Activated CD4-positive, alpha-beta T cell treated with anti-CD3 and anti-CD28 coated beads, Interleukin-2, amount 50 U/mL, for 4 hours (primary cell): Measurements from ENCODE around the gene PINK1.
A peak's percentile ranks its signal among the peaks of the same experiment; 100 is the strongest.

ENCODE experiments used
- DNase-seq, 2 experiments: peaks; one replicate each; pipeline ENCODE4 v3.0.0-alpha.2; 2020

Gene PINK1

DNA sequence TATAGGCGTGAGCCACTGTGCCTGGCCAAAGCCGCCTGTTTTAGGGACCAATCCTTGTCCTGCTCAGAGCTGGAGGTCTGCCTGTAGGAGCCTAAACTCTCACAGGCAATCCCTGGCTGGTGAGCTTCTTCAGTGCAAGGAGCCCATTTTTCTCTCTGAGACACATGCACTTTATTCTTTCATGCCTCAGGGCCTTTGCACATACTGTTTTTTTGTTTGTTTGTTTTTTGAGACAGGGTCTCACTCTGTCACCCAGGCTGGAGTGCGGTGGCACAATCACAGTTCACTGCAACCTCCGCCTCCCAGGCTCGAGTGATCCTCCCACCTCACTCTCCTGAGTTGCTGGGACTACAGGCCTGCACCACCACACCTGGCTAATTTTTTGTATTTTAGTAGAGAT is 21.6 kb upstream of the PINK1 start:
- no peak for DNase-seq

DNA sequence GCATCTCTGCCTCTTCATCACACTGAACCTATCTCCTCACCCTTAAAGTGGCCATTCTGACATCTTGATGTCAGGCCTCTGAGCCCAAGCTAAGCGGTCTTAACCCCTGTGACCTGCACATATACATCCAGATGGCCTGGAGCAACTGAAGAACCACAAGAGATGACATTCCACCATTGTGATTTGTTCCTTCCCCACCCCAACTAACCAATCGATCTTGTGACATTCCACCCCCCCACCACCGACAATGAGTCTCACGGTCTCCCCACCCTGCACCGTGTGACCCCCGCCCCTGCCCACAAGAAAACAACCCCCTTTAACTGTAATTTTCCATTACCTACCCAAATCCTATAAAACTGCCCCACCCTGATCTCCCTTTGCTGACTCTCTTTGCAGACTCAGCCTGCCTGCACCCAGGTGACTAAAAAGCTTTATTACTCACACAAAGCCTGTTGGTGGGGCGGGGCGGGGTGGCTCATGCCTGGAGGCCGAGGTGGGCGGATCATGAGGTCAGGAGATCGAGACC is 21.0 kb upstream of the PINK1 start:
- no peak for DNase-seq

DNA sequence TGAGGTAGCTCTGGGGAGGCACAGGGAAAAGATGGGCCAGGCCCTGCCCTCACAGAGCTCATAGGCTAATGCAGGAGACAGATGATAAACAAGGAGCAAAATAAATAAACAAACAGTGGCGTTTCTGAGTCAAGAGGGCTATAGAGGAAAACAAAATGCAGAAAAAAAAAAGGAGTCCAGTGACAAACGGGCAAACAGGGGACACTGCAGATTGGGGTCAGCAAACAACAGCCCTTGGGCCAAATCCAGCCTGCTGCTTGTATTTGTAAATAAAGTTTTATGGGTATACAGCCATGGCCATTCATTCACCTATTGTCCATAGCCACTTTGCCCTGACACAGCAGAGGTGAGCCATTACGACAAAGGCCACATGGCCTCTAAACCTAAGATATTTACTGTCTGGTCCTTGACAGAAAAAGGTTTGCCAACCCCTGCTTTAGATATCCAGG is 19.1 kb upstream of the PINK1 start:
- DNase-seq, result no peak

DNA sequence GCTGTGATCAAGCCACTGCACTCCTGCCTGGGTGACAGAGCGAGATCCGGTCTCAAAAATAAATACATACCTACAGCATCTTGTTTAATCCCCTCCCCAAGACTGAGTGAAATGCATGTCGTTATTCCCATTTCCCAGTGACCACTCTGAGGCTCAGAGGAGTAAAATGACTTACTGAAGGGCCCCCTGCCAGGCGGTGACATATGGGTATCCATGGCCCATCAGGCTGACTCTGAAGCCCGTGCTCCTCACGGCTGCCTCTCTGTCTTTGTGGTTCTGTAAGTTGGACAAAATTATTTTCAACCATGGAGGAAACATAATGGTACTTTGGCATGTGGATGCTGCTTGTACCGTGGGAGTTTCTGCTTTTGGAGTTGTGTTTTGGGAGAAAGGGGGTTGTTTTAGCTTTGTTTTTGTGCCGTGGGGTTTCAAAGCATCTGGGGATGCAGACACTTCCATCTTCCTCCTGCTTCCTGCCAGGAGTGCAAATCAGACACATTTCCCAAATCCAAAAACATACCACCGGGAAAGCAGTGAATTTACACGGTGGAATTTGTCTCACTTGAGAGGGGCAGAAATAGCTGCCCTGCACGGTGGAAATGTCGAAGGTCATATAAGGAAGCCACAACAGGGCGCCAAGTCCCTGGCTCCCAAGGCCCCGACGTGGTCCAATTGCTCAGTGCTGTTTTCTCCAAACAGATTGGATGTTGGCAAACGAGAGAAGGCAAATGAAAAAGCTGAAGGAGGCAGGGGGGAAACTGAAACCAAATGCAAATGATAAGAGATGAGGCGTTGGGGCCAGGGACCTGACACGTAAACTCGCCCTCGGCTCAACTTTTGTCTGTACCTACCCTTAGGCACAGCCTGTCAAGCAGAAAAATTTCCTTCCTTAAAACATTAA is 17.1 kb upstream of the PINK1 start:
- no peak for DNase-seq

DNA sequence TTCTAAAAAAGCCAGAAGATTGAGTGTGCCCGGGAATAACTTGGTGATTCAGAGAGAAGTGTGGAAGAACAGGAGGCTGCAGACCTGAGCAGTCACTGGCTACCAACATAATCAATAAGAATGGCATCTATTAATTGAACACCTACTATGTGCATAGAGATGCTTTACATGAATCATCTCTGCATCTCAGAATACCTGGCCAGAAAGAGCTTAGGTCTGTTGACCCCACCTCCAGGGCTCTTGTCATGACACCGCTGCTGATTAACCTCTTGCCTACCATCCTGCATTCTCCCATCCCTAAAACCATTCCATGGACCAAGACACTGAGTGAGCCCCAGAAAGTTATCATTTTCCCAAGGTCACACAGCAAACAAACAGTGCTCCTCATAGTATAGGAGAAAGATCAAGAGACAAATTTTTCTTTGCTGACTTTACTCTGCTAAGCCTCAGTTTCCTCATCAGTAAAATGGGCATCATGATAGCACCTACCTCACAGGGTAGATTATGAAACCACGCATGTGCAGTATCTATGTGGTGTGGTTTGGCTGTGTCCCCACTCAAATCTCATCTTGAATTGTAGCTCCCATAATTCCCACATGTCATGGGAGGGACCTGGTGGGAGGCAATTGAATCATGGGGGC is 16.3 kb upstream of the PINK1 start:
- DNase-seq, result no peak

DNA sequence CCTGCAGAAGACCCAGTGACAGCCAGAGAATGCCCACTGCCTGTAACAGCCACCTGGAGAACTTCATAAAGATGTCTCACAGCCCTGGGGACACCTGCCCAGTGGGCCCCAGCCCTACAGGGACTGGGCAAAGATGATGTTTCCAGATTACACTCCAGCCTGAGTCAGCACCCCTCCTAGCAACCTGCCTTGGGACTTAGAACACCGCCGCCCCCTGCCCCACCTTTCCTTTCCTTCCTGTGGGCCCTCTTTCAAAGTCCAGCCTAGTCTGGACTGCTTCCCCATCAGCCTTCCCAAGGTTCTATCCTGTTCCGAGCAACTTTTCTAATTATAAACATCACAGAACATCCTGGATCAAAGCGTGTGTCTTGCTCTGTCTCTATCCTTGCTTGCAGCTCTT is 14.7 kb upstream of the PINK1 start:
- DNase-seq, result no peak

DNA sequence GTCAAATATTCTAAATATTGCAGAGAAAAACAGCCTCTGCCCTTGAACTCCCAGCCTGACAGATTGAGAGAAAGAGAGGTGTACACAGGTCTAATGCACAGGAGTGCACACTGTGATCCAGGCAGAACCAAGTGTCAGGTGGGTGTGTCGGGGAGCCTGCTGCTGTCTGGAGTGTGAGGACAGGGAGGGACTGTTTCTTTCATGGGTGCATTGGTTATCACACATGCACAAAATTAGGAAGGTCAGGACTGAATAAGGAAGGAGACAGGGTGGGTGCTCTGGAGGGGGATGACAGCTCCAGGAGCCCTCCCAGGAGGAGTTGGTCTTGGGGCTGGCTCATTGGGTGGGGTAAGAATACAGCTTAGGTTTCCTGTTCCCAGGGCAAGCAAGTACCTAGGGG is 13.3 kb upstream of the PINK1 start:
- DNase-seq, result no peak

DNA sequence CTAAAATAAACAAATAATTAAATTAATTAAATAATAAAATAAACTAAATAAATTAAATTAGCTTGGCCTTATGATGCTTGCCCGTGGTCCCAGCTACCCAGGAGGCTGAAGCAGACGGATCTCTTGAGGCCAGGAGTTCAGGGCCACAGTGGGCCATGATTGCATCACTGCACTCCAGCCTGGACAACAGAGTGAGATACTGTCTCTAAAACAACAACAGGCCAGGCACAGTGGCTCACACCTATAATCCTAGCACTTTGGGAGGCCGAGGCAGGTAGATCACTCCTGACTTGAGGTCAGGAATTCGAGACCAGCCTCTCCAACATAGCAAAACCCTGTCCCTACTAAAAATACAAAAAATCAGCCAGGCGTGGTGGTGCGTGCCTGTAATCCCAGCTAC is 12.2 kb upstream of the PINK1 start:
- DNase-seq, result no peak

DNA sequence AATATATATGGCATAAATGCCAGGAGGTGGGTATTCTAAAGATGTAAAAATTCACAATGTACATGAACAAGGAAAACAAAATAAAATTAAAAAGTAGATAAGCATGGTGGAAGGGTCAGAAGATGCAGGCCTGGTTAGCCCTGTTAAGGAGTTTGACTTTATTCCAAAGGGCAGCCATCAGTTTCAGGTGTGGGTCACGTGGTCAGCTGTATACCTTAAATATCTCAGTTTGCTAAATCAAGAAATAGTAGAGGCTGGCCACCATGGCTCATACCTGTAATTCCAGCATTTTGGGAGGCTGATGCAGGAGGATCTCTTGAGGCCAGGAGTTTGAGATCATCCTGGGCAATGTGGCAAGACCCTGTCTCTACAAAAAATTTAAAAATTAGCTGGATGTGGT is 8.5 kb upstream of the PINK1 start:
- no peak for DNase-seq

DNA sequence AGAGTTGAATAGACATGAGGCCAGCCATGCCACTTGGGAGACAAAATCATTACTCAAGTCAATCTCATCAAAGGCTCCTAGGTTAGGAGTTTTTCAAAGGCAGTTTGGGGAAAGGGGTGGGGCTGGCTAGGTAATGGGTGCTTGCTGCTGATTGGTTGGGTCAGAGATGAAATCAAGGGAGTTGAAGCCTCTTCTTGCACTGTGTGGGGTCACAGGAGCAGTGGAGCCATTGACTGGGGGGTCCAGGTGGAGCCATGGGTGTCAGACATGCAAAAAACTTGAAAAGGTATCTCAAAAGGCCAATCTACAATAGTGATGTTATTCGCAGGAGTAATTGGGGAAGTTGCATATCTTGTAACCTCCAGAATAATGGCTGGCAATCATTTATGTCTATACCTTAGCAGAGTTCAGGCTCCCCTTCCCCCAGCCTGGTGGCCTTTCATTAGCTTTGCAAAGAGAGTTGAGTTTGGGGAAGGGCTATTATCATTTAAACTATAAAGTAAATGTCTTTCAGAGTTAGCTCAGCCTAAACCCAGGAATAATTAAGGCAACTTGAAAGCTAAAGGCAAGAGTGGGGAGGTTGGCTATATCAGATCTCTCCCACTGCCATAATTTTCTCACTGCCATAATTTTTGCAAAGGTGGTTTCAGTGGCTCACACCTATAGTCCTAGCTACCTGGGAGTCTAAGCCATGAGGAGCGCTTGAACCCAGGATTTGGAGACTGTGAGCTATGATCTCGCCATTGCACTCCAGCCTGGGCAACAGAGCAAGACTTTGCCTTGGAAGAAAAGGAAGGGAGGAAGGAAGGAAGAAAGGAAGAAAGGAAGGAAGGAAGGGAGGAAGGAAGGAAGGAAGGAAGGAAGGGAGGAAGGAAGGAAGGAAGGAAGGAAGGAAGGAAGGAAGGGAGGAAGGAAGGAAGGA is 7.8 kb upstream of the PINK1 start:
- no peak for DNase-seq

DNA sequence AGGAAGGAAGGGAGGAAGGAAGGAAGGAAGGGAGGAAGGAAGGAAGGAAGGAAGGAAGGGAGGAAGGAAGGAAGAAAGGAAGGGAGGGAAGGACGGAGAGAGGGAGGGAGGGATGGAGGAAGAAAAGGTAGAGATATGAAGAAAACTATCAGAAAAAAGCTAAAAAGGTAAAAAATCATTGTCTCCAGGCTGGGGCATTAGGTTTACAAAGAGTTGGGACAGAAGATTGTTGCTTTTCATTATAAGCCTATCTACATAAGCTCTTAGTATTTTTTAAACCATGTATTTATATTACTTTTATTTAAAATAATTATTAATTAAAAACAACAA is 7.2 kb upstream of the PINK1 start:
- DNase-seq, result no peak

DNA sequence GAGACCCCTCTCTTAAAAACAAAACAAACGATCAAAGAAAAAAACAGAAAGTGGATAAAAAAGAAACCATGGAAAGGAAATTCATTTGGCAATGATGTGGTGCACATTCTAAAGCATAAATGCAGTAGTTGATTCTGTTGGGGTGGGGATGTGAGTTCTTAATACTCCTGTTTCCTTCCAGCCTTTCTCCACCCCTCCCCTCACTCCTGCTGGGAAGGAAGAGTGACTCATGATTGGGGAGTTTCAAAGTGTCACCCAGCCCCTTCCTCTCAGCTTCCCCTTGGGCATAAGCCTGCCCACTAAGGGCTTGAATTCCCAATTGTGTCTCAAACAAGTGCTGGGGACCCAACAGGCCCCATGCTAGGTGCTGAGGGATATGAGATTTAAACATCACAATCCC is 6.7 kb upstream of the PINK1 start:
- no peak for DNase-seq

DNA sequence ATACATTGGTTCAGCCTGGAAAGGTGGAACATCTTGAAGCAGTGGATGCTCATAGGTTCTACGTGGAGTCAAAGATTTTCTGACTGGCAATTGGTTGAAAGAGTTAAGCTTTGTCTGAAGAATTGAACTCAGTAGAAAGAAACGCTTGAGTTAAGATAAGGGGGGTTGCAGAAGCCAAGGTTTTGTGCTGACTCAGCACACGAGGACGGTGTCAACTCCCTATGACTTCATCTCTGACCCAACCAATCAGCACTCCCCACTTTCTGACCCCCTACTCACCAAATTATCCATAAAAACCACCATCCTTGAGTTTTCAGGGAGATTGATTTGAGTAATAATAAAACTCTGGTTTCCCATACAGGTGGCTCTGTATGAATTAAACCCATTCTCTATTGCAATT is 2.5 kb upstream of the PINK1 start:
- no peak for DNase-seq

DNA sequence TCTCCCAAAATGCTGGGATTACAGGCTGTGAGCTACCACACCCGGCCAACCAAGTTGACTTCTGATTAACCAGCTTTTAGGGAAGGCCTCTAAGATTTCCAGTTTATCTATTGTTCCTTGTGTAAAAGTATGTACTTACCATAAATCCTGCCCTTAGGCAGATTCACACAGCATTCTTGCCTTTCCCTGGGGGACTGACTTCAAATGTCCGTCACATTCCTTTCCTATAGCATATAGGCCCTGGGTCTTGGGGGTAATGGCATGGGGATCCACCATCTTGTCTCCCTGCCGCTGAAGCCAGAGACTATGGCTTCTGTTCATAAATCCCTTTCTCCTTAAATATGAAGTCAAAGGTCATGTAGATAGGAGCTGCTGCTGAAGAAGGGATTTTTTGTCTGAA is 872 bp upstream of the PINK1 start:
- DNase-seq, result no peak

DNA sequence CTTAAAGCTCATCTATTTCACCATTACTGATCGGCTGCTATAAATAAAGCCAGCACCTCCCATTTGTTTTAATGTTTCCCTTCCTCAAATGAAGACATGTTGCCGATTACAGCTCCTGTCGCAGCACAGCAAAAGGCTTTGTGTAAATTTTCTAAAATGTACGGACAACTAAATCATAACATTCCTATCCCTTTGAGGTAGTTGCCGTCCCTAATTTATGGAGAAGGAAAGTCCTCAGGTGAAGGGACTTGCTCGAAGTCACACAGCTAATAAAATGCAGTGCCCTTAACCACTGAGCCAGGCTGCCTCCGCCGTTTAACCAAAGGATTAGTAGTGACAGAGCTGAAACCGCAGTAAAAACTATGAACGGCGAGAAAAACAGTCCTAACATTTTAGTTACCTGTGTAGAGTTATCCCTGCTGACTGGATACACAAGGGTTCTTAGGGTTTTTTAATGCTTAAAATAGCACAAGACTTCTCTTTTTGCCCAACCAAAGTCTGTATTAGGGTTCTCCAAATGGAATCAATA is 871 bp downstream of the PINK1 start:
- DNase-seq, result no peak

DNA sequence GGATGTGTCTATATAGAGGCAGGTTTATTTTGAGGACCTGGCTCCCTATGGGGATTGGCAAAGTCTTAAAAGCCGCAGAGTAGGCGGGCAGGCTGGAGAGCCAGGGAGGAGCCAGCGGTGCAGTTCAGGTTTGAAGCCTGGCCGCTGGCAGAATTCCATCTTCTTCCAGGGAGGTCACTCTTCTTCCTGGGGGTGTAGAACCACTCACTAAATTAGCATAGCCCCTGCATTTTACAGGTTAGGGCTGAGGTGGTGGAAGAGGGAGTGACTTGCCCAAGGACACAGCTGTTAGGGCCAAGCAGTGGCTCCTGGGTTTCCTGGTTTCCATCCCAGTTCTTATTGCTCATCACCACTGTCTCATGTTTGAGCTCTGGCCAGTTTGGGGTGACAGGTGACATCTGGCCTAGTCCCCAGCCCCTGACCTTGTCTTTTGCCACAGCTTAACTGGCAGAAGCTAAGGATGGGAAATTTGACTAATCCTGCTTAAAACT is 1.4 kb downstream of the PINK1 start:
- DNase-seq, result peak in 1 of 2 experiments; percentile 15

DNA sequence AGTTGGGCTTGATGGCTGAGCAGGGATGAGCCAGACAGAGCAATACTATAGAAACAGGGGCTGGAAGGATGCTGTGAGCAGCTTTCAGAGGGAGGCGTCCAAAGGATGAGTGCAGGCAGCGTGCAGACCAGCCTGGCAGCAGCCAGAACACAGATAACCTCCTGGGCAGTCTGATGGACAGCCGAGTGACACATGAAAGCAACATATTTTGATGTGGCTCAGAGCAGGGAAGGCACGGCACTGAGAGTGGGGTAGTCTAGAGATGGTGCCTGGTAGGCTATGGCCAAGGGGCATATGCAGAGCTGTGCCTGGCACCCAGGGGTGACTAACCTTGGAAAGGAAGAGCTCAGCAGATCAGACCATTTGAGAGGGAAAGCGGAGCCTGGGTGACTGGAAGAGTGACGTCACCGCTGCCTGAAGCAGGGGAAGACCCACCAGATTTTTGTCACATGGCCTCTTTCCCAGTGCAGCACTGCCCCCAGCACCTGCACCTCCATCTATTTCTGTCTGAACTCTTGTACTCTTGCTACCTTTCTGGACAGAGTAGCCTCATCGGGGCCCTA is 3.6 kb downstream of the PINK1 start:
- no peak for DNase-seq

DNA sequence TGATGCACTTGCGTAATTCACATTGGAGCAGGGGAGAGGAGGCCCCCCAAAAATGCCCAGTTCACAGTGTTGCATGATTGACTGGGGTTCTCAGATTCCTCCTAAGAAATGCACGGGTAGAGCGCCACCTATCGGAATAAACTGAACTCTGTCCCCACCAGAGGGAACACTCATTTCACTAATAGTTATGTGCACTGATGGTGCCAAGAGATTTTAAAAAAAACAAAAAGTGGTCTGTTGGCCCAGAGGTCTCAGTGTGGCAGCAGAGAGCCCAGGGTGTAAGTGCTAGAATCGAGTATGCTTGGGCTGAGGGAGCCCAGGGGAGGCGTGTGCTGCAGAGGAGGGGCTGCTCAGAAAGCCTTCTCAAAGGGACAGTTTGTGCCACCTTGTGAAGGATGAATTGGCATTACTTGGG is 6.9 kb downstream of the PINK1 start:
- peak; percentile 47 to 50 for DNase-seq

DNA sequence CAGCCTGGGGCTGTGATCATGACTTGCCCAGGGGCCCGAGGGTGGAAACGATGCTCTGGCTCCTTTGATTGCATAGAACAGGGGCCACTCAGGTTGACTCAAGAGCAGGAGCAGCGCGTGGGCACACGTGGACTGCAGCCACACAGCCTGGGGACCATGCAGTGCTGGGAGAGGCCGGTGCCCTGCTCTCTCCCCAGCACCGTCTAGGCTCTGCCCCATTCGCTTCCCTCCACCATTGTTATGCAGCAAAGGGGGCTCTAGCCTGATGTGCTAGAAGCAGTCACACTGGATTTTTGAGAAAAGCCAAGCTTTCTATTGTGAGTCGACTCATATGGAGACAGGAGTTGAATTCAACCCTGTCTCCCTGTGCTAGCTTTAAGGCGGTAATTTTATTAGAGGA is 8.7 kb downstream of the PINK1 start:
- no peak for DNase-seq

DNA sequence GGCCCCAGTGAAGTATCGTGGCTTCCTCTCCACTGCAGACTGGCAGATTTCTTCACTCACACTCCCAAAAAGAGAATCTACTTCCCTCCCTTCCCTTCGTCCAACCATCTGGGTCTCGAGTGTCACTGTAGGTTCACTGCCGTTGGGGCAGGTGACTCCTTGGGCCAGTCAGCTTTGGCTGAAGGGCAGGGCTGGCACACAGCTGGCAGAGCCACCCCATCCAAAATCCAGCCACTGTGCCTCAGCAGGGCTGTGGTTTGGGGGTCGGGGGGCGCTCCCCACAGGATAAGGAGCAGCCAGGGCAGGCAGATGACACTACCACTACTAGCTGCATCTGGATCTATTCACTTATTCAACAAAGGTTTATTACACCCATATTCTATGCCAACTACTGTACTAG is 9.8 kb downstream of the PINK1 start:
- DNase-seq, result no peak

DNA sequence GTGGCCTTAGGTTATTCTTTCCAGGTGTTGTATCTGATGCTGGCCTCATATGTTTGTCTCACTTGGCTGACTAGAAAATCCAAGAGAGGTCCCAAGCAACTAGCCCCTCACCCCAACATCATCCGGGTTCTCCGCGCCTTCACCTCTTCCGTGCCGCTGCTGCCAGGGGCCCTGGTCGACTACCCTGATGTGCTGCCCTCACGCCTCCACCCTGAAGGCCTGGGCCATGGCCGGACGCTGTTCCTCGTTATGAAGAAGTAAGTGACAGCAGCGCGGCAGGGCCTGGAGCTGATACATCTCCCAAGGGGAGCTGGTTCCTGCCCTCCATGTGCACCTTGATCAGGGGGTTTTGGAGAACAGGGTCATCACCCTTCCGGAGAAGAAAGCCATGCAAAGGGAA is 11.2 kb downstream of the PINK1 start:
- no peak for DNase-seq

DNA sequence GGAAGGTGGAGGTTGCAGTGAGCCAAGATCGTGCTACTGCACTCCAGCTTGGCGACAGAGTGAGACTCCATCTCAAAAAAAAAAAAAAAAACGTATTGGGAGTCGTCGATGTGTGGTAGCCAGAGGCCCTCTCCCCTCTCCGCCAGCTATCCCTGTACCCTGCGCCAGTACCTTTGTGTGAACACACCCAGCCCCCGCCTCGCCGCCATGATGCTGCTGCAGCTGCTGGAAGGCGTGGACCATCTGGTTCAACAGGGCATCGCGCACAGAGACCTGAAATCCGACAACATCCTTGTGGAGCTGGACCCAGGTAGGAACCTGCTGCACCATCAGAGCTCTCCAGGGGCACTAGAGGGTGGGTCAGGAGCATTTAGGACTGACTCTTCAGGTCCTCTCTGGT is 12.2 kb downstream of the PINK1 start:
- DNase-seq, result no peak

DNA sequence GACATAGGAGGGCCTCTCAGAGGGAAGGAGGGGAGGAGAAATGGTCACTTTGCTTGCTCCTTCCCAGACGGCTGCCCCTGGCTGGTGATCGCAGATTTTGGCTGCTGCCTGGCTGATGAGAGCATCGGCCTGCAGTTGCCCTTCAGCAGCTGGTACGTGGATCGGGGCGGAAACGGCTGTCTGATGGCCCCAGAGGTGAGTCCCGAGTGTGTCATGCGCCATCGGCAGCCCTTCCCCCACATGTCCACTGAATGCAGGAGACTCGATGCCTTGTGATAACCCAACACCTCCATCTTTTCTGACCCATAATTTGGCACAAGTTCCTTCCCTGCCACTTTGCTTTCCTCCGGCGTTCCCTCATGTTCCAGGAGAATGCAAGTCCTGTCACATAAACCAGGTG is 15.2 kb downstream of the PINK1 start:
- DNase-seq, result no peak
